Choroid plexus epithelial cell (primary cell): ENCODE measurements around the gene CCDC54.
A peak's percentile ranks its signal among the peaks of the same experiment; 100 is the strongest.

Experiments used
- DNase-seq: peaks from one replicate; pipeline ENCODE4 v3.0.0-alpha.2; 2010; ENCODE audit warnings: low read depth
- H3K4me3 ChIP-seq: 2 replicates; pipeline ENCODE4 v1.5.1; 2011; ENCODE audit warnings: low read depth, mild to moderate bottlenecking, control low read depth, low read length, moderate library complexity
- CTCF ChIP-seq: conservative IDR thresholded peaks from 2 replicates; pipeline ENCODE4 v1.5.1; 2011; ENCODE audit warnings: low read depth, mild to moderate bottlenecking, control low read depth, inconsistent platforms, low read length, moderate library complexity

CCDC54 gene

GRCh38 chr3:107384907-107385306 lies 7.7 kb downstream of the CCDC54 start:
- TF ChIP-seq CTCF, result no peak
- H3K4me3 ChIP-seq, result no peak overlapping the region
- no peak for DNase-seq

GRCh38 chr3:107387555-107387954 lies 10.3 kb downstream of the CCDC54 start:
- TF ChIP-seq CTCF, result no peak
- DNase-seq, result peak; percentile 60
- H3K4me3 ChIP-seq, result no peak overlapping the region

GRCh38 chr3:107392549-107393165 lies 15.4 kb downstream of the CCDC54 start:
- peak; percentile 78 for DNase-seq
- TF ChIP-seq CTCF, result no peak
- H3K4me3 ChIP-seq, result no peak overlapping the region

- H3K4me3 ChIP-seq, result no peak overlapping the region
- no peak for DNase-seq
- TF ChIP-seq CTCF, result no peak
These were observed 17.3 kb downstream of the CCDC54 start for GRCh38 chr3:107394502-107394901.

GRCh38 chr3:107395066-107395465 lies 17.8 kb downstream of the CCDC54 start:
- no peak for TF ChIP-seq CTCF
- H3K4me3 ChIP-seq, result no peak overlapping the region
- DNase-seq, result no peak

GRCh38 chr3:107401301-107401700 lies 24.1 kb downstream of the CCDC54 start:
- no peak for DNase-seq
- H3K4me3 ChIP-seq, result no peak overlapping the region
- TF ChIP-seq CTCF, result no peak

- DNase-seq, result no peak
- H3K4me3 ChIP-seq, result no peak overlapping the region
- TF ChIP-seq CTCF, result no peak
These were observed 25.0 kb downstream of the CCDC54 start for GRCh38 chr3:107402214-107402613.
